Fibroblast of peridontal ligament (primary cell): ENCODE data around the gene PGPEP1.
"Not testable (repeated sequence)": the region's sequence is repeated elsewhere in the genome, so short reads cannot be mapped to it uniquely, and the experiment has no call there.

Experiments
- DNase-seq: peaks from one replicate; pipeline ENCODE4 v3.0.0-alpha.2; 2010; ENCODE audit errors: extremely low read depth

Gene PGPEP1

GRCh38 chr19:18390065-18390907, 49.9 kb downstream of the PGPEP1 start:
- DNase-seq = no peak

DNA sequence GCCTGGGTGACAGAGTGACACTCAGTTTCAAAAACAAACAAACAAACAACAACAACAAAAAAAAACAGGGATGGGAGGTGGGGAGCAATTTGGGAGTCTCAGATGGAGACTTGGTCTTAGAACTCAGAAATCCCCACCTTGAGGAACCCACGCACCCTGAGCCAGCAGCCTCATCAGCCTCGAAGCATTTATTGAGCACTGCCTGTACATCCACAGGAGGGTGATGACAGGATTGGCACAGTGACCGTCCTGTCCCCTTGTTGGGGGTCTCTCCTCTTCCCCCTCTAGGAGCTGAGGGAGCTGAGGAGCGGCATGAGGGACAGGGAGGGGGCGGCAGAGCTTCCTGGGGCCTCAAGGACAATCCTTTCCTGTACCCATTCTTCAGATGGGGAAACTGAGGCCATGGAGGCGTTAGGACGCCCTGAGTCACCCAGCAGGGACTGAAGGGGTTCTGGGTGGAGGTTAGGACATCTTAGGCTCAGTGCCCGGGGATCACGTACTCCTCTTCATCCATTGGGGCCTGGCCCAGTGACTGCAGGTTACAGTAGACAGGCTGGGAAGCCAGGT, 51.2 kb downstream of the PGPEP1 start:
- DNase-seq = no peak

GRCh38 chr19:18392417-18392816, 52.0 kb downstream of the PGPEP1 start:
- DNase-seq = no peak

DNA sequence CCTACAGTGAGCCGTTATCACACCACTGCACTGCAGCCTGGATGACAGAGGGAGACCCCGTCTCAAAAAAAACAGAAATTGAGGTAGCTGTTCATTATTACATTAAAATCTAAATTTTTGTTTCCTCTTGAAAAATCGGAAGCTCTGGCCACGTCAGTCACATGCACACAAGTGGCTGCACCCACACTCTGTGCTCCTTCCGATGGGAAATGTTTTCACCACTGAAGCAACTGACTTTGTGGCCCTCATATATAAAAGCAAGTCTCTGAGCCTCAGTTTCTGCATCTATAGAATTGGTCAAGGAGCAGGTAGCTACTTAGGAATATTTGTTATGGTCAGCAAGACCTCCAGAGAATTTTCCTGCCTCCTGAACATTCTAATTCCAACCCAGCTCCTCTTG, 52.5 kb downstream of the PGPEP1 start:
- no peak for DNase-seq

- DNase-seq = no peak
Observed at GRCh38 chr19:18393836-18394235, 53.4 kb downstream of the PGPEP1 start.

GRCh38 chr19:18396471-18397241, 56.3 kb downstream of the PGPEP1 start:
- no peak for DNase-seq

GRCh38 chr19:18397242-18398202, 57.1 kb downstream of the PGPEP1 start, which contains the start of gene LRRC25:
LRRC25 (minus strand) TSS chr19:18397622; CDS start chr19:18396963, 659 bp downstream.
- no peak for DNase-seq

DNA sequence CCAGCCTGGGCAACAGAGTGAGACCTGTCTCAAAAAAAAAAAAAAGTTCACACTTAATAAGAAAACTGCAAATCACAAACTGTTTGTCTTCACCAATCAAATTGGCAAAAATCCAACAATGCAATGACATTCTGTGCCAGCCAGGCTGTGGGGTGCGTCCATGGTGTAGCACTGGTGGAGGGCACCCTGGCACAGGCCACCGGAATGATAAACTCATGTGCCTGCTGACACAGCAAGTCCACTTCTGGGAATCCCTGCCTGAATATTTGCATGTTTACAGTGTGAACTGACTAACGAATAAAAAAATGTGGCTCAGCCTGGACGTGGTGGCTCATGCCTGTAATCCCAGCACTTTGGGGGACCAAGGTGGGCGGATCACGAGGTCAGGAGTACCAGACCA, 58.6 kb downstream of the PGPEP1 start:
- peak; percentile 74 for DNase-seq

- DNase-seq = peak; percentile 80
Observed at GRCh38 chr19:18401580-18402112, 61.2 kb downstream of the PGPEP1 start.

DNA sequence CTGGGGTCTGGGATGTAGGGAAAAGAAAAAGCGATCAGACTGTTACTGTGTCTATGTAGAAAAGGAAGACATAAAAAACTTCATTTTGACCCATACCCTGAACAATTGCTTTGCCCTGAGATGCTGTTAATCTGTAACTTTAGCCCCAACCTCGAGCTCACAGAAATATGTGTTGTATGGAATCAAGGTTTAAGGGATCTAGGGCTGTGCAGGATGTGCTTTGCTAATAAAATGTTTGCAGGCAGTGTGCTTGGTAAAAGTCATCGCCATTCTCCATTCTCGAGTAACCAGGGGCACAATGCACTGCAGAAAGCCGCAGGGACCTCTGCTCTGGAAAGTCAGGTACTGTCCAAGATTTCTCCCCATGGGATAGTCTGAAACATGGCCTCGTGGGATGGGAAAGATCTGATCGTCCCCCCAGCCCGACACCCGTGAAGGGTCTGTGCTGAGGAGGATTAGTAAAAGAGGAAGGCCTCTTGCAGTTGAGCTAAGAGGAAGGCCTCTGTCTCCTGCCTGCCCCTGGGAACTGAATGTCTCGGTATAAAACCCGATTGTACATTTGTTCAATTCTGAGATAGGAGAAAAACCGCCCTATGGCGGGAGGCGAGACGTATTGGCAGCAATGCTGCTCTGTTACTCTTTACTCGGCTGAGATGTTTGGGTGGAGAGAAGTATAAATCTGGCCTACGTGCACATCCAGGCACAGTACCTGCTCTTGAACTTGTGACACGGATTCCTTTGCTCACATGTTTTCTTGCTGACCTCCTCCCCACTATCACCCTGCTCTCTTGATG, 62.3 kb downstream of the PGPEP1 start:
- DNase-seq = not testable (repeated sequence)

GRCh38 chr19:18405754-18406153, 65.4 kb downstream of the PGPEP1 start:
- DNase-seq = not testable (repeated sequence)

GRCh38 chr19:18406749-18407148, 66.4 kb downstream of the PGPEP1 start:
- no peak for DNase-seq

DNA sequence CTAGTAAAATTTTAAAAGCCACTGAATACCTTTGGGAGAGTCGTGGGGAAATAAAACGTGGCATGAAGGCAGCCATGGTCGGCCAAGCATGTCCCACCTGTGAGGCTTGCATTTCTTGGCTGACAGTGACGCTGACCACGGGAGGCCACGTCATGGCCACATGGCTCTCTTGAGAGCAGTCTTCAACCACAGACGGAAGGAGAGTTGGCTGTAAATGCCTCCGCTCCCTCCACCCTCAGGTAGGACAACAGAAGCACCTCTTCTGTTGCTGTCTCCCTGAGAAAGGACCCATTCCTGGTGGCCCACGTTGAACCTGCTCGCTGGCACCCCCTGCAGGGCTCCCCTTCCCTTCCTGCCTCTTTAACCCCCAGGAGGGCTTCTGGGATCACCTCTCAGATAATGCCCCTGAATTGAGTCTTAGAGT, 67.7 kb downstream of the PGPEP1 start:
- no peak for DNase-seq

GRCh38 chr19:18412610-18413239, 72.3 kb downstream of the PGPEP1 start:
- no peak for DNase-seq

GRCh38 chr19:18414504-18415177, 74.2 kb downstream of the PGPEP1 start:
- no peak for DNase-seq

- DNase-seq = peak; percentile 78
Observed at GRCh38 chr19:18415178-18415867, 74.9 kb downstream of the PGPEP1 start.

- DNase-seq = peak; percentile 83
Observed at GRCh38 chr19:18416778-18417249, 76.4 kb downstream of the PGPEP1 start.
